AG04449 (cell line): ENCODE data around the gene GJC3.
"Not testable (repeated sequence)": the region's sequence is repeated elsewhere in the genome, so short reads cannot be mapped to it uniquely, and the experiment has no call there.

Source experiments
- CTCF ChIA-PET: fragments of 350-600 bp; formaldehyde crosslinking; extraction: SDS; loops from one replicate; lab custom pipeline; 2021; ENCODE audit warnings: antibody characterized with exemption; lab: Yijun Ruan, JAX
- POLR2A ChIA-PET: fragments of 400-600, 350-600 bp; formaldehyde crosslinking; extraction: SDS; loops from one replicate; lab custom pipeline; 2020; ENCODE audit warnings: antibody characterized with exemption, inconsistent platforms; lab: Yijun Ruan, JAX
- DNase-seq: peaks from one replicate; pipeline ENCODE4 v3.0.0-alpha.2; 2010; ENCODE audit warnings: low read depth, low spot score
- H3K4me3 ChIP-seq: 2 replicates; pipeline ENCODE4 v1.5.1; 2011; ENCODE audit warnings: low read depth, mild to moderate bottlenecking, control low read depth, low read length
- CTCF ChIP-seq: IDR thresholded peaks from one replicate; pipeline ENCODE4 v1.5.1; 2011; ENCODE audit warnings: mild to moderate bottlenecking, moderate library complexity, low read length, control low read depth, inconsistent platforms; ENCODE audit not compliant: insufficient read depth; ENCODE audit errors: missing control alignments

The GJC3 gene

GRCh38 chr7:99899830-99900519 is 29.4 kb downstream of the GJC3 start:
- CTCF ChIA-PET = no interaction called here
- no peak for DNase-seq
- H3K4me3 ChIP-seq = no peak overlapping the region
- POLR2A ChIA-PET = no interaction called here
- TF ChIP-seq CTCF = no peak

DNA sequence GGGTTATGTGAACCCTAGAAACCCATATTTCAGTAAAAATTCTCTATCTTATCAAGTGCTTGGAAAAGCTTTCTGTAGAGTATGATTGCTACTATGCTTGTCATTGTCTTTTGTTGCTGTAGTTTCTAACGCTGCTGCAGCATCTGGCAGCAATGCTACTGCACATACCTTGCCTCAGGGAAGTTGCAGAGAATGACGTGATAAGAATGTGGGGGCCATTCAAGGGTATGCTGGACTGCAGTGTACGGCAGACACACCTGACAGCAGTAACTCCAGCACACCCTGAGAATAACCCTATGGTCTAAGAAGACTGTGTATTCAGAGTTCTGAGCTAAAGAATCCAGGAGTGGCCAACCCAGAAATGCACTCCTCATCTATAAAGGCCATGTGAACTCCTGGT is 30.6 kb downstream of the GJC3 start:
- CTCF ChIA-PET = interaction anchor here (1.4 to 2.6 kb wide), 3 partner anchors 13 to 81 kb away, joined by 3 to 9 read pairs (median 5); no protein-coding TSS in a partner anchor
- POLR2A ChIA-PET = no interaction called here
- DNase-seq = no peak
- no peak overlapping the region for H3K4me3 ChIP-seq
- TF ChIP-seq CTCF = no peak

DNA sequence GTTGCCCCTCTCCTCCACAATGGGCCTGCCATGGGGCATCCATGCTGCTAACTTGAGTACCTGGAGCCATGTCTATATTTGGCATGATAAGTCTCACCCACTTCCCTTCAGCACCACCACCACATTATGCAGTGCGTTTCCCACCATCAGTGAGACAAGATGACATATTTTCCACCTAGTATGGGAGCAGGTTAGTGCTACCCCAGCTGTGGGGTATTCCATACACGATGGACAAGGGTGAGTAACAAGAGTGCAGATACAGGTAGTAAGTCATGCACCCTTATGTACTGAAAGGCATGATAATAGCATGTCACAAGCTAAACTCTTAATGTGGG is 31.4 kb downstream of the GJC3 start:
- H3K4me3 ChIP-seq = no peak overlapping the region
- DNase-seq = no peak
- ChIA-PET CTCF (interaction anchor here (1.4 to 2.6 kb wide), 3 partner anchors 14 to 82 kb away, joined by 3 to 9 read pairs (median 5); no protein-coding TSS in a partner anchor), POLR2A (no interaction called here)
- TF ChIP-seq CTCF = no peak

- no peak for DNase-seq
- ChIA-PET POLR2A (no interaction called here), CTCF (interaction anchor here (1.4 to 2.6 kb wide), 4 partner anchors 14 to 82 kb away, joined by 3 to 9 read pairs (median 5); no protein-coding TSS in a partner anchor)
- no peak overlapping the region for H3K4me3 ChIP-seq
- no peak for TF ChIP-seq CTCF
These were observed 31.9 kb downstream of the GJC3 start for GRCh38 chr7:99897322-99898022.

GRCh38 chr7:99894738-99895137 is 34.7 kb downstream of the GJC3 start:
- H3K4me3 ChIP-seq = no peak overlapping the region
- DNase-seq = no peak
- no peak for TF ChIP-seq CTCF
- POLR2A ChIA-PET = no interaction called here
- CTCF ChIA-PET = interaction anchor here (0.6 to 1.0 kb wide), 2 partner anchors 19 to 55 kb away, joined by 3 read pairs; no protein-coding TSS in a partner anchor

GRCh38 chr7:99893280-99893679 is 36.1 kb downstream of the GJC3 start:
- DNase-seq = no peak
- ChIA-PET CTCF (no interaction called here), POLR2A (no interaction called here)
- H3K4me3 ChIP-seq = no peak overlapping the region
- TF ChIP-seq CTCF = no peak

GRCh38 chr7:99890348-99890747 is 39.1 kb downstream of the GJC3 start:
- DNase-seq, H3K4me3 ChIP-seq, CTCF ChIA-PET: not testable (repeated sequence)
- POLR2A ChIA-PET = interaction anchor here (0.7 kb wide), 1 partner anchor 73 kb away, joined by 3 read pairs; no protein-coding TSS in a partner anchor

- POLR2A ChIA-PET, DNase-seq, CTCF ChIA-PET, H3K4me3 ChIP-seq: not testable (repeated sequence)
These were observed 41.1 kb downstream of the GJC3 start for GRCh38 chr7:99888366-99888765.
